SK-N-SH (cell line): ENCODE data around the gene ARHGAP1.

ENCODE experiments used
- CTCF ChIP-seq: fragments of 200-600 bp; sonication (generic); IDR thresholded peaks from 2 replicates; pipeline ENCODE4 v1.6.1; 2017; ENCODE audit warnings: antibody characterized with exemption, mild to moderate bottlenecking, moderate library complexity
- EP300 ChIP-seq, 2 experiments: IDR thresholded peaks; 2 replicates each; pipeline versions ENCODE4 v1.4.0 to v1.6.1; 2012; ENCODE audit warnings: borderline replicate concordance in 1 of 2, low read depth in 1 of 2, low read length in 1 of 2
- PBX3 ChIP-seq: IDR thresholded peaks from 2 replicates; pipeline ENCODE4; 2012
- POLR2AphosphoS5 ChIP-seq: IDR thresholded peaks from 2 replicates; pipeline ENCODE4 v1.6.1; 2012; ENCODE audit warnings: low read depth, low read length
- SIN3A ChIP-seq: IDR thresholded peaks from 2 replicates; pipeline ENCODE4 v1.6.1; 2012; ENCODE audit warnings: low read depth, mild to moderate bottlenecking, low read length, moderate library complexity, borderline replicate concordance
- USF2 ChIP-seq: fragments of 150-350 bp; IDR thresholded peaks from 2 replicates; pipeline ENCODE4 v1.6.1; 2017; ENCODE audit warnings: antibody characterized with exemption, low read length, low read depth, borderline replicate concordance

- TF ChIP-seq PBX3 (no peak), POLR2AphosphoS5 (no peak), CTCF (no peak), SIN3A (no peak), EP300 (IDR thresholded peaks at IDR 0.05; ENCODE audit: borderline replicate concordance in 1 of 2, low read depth in 1 of 2, low read length in 1 of 2) (no peak), USF2 (no peak)
Observed at GRCh38 chr11:46718155-46719019, 18.0 kb upstream of the ARHGAP1 start.
